ENCODE measurements around the gene FAM107B.

DNA sequence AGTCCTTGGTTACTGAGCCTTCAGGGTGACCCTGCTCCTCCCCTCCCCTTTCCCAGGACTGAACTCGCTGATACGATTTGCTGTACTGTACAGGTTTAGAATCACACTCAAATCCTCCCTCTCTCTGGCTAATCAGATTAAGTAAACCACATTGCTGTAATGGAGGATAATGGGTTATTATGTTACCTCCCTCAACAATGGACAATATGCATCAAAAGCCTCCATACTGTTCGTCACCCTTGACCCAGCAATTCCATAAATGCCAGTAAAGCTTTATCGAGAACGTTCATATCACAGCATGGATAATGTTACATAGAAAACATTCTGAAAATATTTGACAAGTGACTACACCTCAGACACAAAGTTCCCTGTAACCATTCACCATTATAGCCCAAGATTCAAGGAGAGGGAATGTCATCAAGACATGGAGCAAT, 61.7 kb downstream of the FAM107B start:
- TF ChIP-seq TAF1 (IDR thresholded peaks at IDR 0.05; ENCODE audit: low read depth, low read length) (no peak), POLR2AphosphoS5 (IDR thresholded peaks at IDR 0.05; ENCODE audit: low read depth, low read length) (no peak), GABPA (IDR thresholded peaks at IDR 0.05; ENCODE audit: borderline replicate concordance, insufficient read depth, low read length) (no peak), EZH2 (IDR thresholded peaks at IDR 0.05; ENCODE audit: low read depth, low read length, severe bottlenecking) (no peak), ZNF274 (IDR thresholded peaks at IDR 0.05; ENCODE audit: borderline replicate concordance, extremely low read depth, low read length) (no peak), TEAD4 (IDR thresholded peaks at IDR 0.05; ENCODE audit: low read depth, low read length) (no peak), KDM5A (IDR thresholded peaks at IDR 0.05; ENCODE audit: low read length) (no peak), TCF12 (IDR thresholded peaks at IDR 0.05; ENCODE audit: low read depth, low read length) (no peak)
- TF ChIP-seq, protein P1, sequence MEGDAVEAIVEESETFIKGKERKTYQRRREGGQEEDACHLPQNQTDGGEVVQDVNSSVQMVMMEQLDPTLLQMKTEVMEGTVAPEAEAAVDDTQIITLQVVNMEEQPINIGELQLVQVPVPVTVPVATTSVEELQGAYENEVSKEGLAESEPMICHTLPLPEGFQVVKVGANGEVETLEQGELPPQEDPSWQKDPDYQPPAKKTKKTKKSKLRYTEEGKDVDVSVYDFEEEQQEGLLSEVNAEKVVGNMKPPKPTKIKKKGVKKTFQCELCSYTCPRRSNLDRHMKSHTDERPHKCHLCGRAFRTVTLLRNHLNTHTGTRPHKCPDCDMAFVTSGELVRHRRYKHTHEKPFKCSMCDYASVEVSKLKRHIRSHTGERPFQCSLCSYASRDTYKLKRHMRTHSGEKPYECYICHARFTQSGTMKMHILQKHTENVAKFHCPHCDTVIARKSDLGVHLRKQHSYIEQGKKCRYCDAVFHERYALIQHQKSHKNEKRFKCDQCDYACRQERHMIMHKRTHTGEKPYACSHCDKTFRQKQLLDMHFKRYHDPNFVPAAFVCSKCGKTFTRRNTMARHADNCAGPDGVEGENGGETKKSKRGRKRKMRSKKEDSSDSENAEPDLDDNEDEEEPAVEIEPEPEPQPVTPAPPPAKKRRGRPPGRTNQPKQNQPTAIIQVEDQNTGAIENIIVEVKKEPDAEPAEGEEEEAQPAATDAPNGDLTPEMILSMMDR (IDR thresholded peaks at IDR 0.05; ENCODE audit: control extremely low read depth in 1 of 3, insufficient read depth in 1 of 3, low read depth in 1 of 3, low read length in 3 of 3) = no peak

All from H1 (cell line).